IPS-NIHi7 (cell line): ENCODE results near the gene PLSCR1.

Experiments
- DNase-seq: peaks from one replicate; pipeline ENCODE4 v3.0.0; 2012; ENCODE audit warnings: mixed read lengths; ENCODE audit errors: extremely low spot score

PLSCR1 gene, protein sequence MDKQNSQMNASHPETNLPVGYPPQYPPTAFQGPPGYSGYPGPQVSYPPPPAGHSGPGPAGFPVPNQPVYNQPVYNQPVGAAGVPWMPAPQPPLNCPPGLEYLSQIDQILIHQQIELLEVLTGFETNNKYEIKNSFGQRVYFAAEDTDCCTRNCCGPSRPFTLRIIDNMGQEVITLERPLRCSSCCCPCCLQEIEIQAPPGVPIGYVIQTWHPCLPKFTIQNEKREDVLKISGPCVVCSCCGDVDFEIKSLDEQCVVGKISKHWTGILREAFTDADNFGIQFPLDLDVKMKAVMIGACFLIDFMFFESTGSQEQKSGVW

DNA sequence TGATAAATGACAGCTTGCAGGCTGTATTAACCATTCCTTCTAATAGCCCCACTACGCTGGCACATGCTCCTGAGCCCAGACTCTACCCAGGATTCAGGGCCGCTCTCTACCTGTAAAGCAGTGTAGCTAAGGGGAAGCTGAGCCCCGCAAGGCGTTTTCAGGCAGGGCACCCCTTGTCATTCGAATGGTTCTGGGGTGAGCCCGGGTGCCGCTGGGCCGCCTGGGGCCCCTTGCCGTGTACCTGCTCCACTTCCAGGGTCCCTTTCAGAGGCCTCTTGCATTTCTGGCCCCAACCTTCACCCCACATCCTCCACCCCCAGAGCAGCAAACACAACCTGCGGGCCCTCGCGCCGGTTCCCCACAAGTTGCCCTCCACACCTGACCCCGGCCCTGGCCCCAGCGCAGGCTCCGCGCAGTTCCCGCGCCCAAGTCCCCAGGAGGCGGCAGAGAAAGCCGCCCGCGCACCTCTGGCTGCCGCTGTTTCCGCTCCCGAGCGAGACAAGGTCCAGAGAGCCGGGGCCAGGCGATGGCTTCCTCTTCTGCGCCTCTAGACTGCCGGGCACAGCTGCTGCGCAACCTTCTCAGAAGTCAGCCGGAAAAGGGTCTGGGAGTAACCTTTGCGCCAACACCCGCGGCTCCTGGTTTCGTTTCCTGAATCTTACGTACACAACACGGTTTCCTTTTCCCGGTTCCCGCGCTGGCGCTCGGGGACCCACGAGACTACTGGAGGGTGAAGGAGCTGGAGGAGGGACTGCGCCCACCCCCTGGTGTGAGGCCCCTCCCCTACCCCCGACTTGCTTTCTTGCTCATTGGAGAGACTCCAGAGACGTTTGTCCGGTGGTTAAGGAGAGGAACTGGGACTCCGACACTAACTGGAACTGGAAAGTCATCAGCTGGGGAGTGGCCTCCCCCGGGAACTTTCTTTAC lies at the start of gene PLSCR1:
PLSCR1 (minus strand) TSS at position 606 of the 927 bp plus-strand sequence. CDS start 8,055 bp downstream, outside the sequence.
- peak; percentile 93 for DNase-seq

DNA sequence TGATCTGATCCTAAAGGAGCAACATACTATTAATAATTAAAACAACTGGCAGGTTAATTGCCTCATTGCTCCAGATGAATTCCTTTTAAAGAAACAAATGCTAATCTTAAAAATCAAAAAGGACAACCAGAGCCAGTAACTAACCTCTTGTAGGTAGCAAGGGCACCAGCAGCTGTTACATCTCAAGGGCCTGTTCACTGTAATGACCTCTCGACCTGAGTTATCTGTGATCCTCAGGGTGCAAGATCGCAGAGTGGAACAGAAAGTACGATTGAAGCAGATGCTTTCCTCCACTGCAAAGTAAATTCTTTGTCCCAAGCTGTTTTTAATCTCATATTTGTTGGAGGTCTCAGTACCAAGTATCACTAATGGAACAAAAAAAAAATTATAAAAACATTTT lies 49.4 kb upstream of the PLSCR1 start:
- DNase-seq: no peak

DNA sequence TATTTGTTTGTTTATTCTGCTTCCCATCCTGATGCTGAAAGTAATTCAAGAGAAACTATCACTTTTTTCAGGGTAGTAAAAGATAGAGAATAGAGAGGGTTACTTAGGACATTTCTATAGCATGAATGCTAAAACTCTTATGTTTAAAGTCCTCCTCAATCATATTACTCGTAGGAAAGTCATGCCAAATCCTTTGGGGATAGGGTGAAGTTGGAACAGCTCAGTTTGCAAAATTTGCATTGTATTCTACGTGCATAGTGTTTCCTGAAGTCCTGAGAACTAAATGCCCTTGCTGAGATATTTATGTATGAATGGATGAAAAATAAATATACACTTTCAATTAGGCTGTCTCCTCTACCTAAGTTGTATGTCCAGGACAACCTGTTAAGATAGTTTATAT lies 46.1 kb upstream of the PLSCR1 start:
- no peak for DNase-seq

DNA sequence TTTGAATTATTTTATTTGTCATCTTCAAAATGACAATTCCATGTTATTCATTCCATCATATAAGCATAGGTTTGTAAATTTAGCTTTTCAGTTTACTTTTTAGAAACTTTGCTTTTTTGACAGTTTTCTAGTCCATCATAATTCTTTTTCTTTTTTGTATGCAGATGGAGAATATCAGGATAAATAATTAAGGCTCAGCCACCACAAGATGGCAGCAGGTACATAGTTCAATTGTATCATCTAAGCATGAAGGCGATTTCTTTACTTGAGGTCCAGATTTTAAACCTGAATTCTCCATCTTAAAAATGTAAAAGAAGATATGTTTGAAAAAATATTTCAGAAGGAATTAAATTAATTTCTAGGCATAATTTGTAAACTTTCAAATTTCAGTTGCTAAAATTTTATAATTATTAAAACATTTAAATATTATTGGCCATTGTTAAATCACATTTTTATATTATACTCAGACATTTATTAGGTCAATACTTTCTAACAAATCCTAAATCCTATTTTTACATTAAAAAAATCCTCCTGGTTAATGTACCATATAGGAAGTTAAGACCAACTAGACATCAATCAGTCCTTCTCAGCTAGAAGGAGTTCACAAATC lies 45.6 kb upstream of the PLSCR1 start:
- peak; percentile 19 for DNase-seq

DNA sequence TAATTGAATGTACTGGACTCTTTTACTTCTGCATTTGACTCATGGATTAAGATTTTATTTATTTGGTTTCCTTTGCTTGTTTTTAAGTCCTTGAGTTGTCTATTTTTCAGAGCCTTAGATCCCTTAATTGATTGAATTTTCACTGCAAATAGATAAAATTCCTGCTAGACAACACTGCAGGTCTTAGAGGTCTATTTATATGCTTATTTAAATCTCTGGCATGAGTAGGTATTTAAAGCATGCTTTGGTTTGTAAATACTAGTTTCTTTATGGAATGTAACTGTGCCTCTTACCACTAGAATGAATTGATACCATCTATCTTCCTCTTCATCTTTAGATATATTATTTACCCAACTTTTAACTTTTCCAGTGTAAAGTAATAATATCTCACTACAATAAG lies 40.7 kb upstream of the PLSCR1 start:
- no peak for DNase-seq

DNA sequence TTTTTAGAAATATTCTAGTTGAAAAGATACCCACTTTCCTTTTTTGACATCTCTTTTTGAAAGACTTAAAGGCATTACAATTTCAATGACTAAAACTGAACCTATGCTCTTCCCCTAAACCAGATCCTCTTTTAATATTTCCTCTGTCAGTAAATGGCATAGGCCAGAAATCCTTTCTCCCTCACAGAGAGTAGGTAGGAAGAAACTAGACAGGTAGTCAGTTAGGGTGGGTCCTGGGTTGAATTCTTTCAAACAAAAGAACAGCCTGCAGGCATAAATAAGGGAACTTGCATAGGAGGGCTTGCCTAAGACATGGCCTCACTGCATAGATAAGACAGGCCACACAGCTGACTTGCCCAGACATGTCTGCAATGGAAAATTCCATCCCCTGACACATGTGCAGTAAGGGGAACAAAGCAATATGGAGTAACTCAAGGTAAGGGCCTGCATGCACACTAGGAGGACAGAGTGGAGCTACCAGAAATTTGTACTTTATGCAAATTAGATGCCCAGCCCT lies 37.6 kb upstream of the PLSCR1 start:
- no peak for DNase-seq

DNA sequence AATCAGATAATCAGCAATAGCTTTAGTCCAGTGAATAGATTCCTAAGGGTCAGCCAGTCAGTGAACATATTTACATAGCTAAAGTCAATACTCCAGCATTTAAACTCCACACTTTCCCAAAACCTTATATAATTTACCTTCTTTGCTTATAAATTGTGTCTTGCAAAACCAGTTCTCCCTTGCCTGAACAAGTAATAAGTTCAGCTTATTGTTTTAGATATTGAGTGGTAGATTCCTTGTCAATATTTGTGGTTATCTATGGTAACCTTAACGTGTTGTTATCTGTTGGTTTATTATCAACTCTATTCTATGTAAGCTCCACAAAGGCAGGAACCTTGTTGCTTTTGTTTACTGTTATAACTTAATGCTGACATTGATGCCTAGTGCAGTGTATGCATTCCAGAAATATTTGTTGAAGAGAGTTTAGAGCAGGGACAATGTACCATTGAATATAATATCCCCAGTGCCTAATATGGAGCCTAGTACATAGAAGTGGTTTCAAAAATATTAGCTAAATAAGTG lies 36.7 kb upstream of the PLSCR1 start:
- no peak for DNase-seq

DNA sequence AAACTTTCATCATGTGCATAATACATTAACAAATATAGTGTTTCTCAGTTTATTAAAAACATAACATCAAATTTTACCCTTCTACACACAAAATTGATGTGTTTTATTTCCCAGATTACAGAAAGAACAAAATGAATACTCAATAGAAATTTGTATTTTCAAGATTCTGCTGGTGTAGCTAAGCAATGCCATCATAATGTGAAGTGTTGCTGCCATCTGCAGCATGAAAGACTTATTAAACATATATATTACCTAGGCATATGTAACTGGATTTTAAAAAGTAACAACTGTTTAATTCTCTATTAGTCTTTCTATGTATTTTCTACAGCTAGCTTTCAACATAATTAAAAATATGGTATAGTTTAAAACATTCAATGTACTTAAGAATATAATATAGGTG lies 33.3 kb upstream of the PLSCR1 start:
- no peak for DNase-seq

DNA sequence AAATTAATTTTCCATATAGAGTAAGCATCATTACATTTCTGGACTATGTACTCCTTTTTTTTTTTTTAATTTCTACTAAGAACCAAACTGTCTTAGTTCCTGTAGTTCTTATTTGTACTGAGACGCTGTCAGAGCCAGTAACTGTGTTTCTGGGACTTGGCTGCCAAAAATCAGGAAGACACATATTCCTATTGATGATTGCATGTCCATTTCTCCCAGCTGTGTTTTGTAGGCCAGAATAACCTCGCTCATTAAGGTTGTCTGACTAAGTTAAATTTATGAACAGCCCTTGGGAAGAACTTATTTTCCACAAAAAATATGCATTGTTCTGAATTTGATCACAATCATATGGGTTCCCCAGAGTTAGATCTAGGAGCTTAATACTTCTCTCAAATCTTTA lies 31.2 kb upstream of the PLSCR1 start:
- no peak for DNase-seq

DNA sequence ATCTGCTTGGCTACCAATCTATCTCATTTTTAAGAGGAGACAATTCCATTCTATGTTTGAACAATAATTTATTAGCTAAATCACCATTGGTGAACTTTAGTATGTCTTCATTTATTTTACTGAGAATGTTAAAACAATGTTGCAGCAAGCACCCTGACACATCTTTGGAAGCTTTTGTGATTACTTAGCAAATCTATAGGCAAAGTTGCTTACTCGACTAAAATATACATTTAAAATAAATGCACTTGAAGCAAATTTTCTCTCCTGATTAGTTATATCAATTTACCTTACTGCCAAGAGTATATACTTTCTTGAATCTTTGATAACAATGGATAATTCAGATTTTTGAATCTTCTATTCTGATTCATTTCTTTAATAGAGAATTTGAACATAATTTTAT lies 29.8 kb upstream of the PLSCR1 start:
- no peak for DNase-seq

DNA sequence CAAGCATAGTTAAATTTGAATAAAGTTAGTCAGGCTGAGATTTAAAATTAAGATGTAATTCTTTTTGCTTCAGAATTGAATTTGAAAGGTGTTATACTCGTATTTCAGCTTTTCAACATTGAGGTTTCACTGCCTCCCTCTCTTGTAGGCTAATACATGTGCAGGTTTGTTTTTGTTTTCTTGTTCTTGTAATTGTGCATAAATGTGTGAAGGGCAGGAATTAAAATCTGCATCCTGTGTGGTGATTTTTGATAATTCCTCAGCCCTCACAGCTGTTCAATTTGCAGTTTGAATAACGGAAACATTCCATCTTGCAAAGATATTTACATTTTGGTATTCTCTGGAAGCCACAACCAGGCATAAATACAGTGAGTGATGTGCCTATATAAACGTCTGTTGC lies 24.9 kb upstream of the PLSCR1 start:
- DNase-seq: no peak

DNA sequence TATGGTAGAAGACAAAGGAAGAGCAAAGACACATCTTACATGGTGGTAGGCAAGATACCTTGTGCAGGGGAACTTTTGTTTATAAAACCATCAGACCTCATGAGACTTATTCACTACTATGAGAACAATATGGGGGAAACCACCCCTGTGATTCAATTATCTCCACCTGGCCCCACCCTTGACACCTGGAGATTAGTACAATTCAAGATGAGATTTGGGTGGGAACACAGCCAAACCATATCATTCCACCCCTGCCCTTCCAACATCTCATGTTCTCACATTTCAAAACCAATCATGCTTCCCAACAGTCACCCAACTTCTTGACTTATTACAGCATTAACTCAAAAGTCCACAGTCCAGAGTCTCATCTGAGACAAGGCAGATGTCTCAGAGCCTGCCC lies 21.7 kb upstream of the PLSCR1 start:
- no peak for DNase-seq

DNA sequence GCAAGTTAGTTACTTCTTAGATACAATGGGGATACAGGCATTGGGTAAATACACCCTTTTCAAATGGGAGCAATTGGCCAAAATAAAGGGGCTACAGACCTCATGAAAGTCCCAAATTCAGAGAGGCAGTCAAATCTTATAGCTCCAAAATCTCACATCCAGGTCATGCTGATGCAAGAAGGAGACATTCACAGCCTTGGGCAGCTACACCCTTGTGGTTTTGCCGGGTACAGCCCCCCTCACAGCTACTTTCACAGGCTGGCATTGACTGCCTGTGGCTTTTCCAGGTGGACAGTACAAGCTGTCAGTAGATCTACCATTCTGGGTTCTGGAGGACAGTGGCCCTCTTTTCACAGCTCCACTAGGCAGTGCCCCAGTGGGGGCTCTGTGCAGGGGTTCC lies 17.5 kb upstream of the PLSCR1 start:
- no peak for DNase-seq

DNA sequence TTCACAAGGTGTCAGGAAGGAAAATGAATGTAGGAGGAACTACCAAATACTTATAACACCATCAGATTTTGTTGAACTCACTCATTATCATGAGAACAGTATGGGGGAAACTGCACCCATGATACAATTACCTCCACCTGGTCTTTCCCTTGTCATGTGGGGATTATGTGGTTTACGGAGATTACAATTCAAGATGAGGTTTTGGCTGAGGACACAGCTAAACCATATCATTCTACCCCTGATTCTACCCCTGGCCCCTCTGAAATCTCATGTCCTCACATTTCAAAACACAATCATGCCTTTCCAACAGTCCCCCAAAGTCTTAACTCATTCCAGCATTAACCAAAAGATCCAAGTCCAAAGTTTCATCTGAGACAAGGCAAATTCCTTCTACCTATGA lies 17.1 kb upstream of the PLSCR1 start:
- DNase-seq: no peak

DNA sequence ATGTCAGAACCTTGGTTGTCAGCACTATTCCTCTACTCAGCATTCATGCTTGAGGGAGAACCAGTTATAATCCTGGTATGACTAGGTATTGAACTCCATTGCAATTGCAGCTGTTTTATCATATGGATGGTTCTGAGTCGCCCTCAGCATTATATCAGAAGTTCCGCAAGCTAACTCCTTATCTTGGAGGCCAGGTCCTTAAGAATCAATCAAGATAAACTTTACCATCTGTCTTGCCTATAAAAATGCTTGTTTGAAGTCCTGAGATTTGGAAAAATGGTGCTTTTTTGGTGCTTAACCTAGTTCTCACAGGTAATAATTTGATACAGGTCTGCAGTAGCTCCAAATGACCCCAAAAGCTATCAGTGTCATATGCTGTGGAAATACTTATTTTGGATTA lies 16.3 kb upstream of the PLSCR1 start:
- DNase-seq: no peak

DNA sequence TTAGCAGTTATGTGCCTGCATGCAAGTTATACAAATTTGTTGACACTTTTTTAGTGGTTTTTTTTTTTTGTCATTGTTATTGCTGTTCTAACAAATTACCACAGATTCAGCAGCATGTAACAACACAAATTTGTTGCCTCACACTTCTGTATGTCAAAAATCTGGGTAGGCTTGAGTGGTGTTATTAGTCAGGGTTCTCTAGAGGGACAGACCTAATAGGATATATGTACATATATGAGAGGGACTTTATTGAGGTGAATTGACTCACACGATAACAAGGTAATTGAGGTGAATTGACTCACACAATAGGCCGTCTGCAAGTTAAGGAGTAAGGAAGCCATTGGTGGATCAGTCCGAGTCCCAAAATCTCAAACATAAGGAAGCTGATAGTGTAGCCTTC lies 15.0 kb upstream of the PLSCR1 start:
- no peak for DNase-seq

DNA sequence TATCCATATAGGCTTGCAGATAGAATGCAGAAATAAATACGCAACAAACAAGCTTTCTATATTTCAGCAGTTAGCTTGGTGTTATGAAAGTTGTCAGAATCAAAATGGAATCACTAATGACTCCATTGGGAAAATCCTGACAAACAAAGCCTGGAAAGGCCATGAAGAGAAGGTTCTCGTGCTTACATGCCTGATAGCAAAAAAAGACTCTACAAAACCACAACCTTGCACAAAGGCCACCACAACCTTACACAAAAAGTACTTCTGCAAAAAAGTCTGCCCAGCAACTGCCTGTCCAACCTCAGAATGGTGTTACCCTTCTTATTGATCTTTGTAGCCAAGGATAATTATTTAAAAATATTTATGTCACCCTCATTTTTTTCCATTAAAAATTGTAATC lies 14.4 kb upstream of the PLSCR1 start:
- no peak for DNase-seq

DNA sequence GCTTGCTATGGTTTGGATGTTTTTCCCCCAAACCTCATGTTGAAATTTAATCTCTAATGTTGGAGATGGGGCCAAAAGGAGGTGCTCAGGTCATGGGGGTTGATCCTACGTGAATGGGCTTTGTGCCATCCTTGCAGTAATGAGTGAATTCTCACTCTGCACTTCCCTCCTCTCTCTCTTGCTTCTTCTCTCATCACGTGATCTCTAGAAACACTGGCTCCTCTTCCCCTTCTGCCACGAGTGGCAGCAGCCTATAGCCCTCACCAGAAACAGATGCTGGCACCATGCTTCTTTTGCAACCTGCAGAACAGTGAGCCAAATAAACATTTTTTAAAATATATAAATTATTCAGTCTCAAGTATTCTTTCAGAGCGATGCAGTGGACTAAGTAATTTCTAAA lies 13.3 kb upstream of the PLSCR1 start:
- no peak for DNase-seq

DNA sequence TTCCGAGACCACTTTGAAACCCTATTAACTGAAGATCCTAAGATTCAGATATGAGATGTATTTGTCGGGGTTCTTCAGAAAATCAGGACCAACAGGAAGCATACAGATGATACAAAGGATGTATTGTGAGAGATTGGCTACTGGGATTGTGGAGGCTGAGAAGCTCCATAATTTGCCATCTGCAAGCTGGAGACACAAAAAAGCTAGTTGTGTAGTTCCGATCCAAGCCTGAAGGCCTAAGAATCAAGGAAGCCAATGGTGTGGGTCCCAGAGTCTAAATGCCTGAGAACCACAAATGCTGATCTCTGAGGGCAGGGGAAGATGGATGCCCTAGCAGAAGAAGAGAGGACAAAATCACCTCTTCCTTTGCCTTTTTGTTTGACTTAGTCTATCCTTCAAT lies 10.9 kb upstream of the PLSCR1 start:
- no peak for DNase-seq

DNA sequence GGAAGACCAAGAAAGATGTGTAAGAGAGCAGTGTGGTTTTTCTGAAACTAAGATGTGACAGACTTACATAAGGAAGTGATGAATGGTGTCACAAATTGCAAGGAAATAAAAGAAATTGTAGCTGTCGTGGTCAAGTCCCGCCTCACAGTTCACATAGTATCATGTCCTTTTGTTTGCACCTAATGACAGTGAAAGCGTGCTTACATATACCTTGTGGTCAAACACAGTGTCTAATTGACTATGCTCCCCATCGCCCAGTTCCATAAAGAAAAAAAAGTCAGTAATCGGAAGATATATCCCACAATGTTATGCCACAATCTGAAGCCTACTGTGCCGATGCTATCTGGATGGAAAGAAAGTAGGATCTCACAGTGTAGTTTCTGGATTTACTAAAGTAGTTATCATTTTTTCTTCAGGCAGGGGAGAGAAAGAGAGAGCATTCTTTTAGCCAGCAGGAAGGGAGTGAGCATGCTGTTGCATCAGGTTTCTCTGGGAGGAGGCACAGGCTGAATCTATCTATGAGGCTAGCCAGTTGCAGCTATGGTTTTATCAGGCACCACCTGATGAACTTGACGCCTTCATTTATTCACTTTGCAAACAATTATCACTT lies 9.8 kb upstream of the PLSCR1 start:
- DNase-seq: no peak

DNA sequence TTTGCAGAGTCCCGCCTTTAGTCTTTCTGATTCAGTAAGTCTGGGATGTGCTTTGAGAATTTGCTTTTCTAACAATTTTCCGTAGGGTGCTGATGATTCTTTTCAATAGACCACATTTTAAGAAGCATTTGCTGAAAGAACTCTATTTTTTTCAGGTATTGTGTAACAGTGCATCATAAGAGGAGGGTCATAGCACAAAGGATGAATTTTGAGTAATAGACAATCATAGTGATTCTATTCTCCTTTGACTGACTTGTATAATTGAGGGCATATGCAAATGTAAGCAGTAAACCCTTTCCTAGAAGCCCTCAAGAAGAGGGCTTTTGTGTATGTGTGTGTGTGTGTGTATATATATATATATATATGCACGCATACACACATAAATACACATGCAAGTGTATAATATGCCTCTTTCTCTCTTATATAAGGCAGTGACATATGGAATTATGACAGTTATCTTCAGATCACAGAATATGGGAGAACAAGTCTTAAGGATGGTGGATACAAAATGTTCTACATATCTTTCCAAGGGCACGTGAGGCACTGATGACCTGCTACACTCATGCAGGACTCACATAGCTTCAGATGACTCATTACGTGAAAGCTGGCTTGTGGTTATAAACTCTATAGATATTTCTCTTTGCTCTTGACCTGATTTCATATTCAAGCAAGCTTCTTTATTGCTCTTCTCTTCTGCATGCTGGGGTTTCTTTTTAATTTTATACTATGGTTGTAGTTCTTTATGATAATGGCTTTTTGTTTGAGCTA lies 6.5 kb upstream of the PLSCR1 start:
- no peak for DNase-seq
